ENCODE data around the gene SMTNL1.
"Not testable (repeated sequence)": the region's sequence is repeated elsewhere in the genome, so short reads cannot be mapped to it uniquely, and the experiment has no call there.

Gene SMTNL1

DNA sequence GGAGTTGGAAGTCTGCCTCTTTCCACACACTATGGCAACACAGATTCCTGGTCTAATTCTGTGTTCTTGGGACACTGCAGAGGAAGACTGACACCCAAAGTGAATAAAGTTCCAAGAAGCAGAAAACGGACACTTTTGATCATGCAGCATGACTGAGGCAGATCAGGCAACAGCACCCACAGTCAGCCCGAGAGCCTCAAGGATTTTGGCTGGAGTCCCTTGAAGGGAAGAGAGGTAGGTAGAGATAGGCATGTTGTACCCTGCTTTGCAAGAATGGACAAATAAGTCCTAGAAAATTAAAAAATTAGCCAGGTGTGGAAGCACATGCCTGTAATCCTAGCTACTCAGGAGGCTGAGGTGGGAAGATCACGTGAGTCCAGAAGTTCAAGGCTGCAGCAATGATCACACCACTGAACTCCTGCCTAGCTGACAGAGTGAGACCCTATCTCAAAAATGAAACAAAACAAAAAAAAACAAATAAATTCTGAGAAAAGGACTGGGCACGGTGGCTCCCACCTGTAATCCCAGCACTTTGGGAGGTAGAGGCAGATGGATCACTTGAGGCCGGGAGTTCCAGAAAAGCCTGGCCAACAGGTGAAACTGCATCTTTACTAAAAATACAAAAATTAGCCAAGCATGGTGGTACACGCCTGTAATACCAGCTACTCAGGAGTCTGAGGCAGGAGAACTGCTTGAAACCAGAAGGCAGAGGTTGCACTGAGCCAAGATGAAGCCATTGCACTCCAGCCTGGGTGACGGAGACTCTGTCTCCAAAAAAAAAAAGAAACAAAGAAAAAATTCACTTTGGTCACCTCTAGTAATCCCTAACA is 28.8 kb upstream of the SMTNL1 start:
- DNase-seq (ENCODE audit: low read depth), result no peak

DNA sequence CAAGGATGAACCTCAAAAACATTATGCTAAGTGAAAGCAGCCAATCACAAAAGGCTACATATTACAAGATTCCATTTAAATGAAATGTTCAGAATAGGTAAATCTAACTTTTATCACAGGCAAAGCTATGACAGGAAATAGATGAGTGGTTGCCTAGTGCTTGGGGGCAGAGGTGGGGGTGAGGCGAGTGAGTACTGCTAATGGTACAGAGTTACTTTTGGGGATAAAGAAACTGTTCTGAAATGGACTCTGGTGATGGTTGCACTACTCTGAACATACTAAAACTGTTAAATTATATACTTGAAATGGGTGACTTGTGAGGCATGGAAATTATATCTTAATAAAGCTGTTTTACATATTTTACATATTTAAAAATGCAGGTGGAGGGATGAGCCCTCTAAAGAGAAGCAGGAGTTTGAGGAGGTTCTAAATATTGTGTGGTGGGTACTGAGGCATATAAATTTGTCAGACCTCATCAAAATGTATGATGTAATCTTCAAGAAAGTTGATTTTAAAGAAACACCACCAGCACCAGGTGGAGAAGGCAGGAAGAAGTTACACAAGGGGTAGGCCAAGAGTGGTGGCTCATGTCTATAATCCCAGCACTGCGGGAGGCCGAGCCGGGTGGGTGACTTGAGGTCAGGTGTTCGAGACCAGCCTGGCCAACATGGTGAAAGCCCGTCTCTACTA is 25.5 kb upstream of the SMTNL1 start:
- DNase-seq (ENCODE audit: low read depth), result no peak

DNA sequence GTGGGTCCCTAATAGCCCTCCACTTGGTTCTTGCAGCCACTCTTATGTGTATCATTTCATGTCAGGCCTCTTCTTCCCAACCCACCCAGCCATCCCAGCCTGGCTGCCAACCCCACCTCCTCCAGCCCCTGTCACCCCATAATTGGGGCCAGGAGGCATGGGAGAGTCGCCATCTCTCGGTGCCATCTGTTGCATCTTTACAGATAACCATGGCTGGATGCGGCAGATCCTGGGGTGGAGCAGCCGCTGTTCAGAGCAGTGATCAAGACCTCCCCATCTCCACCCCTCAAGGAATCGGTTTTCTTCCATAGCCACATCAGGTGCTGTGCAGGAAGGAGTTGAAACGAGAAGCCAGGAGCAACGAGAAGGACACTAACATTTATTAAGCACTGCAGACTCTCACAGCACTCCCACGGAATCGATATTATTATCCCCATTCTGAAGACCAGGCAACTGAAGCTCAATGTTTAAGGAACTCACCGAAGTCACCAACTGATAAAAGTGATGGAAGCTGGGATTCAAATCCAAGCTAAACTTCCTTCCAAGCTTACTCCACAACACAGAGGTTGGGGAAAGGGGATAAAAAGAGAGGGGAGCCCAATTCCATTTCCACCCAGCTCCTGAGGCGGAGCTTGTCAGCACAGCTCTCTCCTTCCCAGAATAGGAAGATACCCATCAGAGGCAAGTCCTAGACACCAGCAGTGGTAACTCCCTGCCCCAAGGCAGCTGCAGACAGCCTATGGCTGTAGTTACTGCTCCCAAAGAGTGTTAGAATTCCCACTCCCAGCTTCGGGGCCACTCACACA is 24.5 kb upstream of the SMTNL1 start:
- no peak for DNase-seq (ENCODE audit: low read depth)

DNA sequence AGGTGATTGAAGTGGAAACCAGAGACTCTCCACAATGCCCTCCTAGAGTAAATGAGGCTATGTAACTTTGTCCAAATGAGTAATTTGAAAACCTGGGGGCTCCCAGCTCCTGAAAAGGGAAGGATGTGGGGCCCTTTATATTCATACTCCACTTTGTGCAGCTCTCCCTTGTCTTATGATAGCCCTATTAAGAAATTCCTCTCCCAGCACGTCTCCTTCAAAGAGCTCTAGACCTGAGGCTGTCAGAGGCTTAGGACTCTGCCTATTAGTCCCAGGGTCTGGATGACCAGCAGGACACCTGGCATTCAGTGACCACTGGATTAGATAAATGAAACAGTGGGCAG is 24.0 kb upstream of the SMTNL1 start:
- no peak for DNase-seq (ENCODE audit: low read depth)

DNA sequence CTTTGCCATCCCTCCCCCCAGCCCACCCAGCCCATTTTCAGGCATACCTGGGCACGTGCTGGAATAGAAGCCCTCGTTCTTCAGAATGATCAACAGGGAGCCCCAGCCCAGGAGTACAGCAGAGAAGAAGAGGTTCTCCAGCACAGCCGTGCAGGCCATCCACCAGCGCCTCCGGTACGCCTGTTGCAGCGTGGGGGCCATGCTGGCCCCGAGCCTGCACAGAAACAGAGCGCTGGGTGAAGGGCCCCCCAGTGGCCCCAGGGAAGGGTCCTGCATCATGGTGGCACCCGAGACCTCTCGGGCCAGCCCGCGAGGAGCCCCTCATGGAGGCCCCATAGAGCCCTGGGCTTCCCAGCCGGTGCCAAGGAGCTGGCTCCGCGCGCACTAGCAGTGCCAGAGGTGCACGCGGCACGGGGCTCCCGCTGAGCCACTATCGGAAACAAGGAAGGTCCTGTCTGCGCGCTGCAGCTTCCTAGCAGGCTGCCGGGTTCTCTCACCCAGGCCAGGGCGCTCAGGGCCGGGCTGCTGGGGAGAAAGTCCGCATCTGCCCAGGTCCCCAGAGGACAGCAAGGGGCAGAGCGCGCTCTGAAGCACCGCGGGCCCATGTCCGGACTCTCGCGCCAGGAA is 23.4 kb upstream of the SMTNL1 start:
- DNase-seq (ENCODE audit: low read depth), result no peak

DNA sequence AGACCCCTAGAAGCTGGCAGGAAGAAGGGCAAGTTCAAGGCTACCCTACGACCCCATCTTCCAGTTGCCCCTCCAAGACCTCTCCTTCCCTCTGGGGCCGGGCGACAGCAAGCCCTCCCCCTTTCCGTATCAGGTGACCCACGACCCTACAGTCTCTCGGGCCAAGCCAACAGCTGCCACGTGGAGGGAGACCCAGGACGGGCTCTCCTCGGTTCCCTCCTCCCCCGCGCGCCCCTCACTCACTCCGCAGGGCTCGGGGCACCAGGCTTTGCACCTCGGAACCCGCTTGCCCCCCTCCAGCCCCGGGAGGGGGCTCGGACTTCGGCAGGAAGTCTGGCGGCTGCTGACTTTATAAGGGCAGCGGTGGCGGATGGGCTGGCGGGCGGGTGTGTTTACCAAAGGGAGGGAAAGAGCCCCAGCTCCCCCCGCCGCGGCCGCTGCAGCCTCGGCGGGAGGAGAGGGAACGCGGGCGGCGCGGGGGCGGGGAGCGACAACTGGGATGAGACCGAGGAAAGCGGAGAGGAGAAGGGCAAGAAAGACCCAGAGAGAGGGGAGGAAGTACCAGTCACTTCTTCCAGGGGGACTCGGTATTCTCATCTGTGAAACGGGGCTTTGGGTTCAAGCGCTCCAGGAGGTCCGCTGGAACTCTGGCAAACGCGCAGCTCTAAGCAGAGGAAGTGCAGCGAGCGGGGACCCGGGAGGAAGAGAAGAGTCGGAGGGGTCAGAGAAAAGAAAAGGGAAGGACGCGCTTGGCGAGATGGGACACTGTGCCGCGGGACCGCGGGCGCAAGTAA is 22.7 kb upstream of the SMTNL1 start:
- no peak for DNase-seq (ENCODE audit: low read depth)

DNA sequence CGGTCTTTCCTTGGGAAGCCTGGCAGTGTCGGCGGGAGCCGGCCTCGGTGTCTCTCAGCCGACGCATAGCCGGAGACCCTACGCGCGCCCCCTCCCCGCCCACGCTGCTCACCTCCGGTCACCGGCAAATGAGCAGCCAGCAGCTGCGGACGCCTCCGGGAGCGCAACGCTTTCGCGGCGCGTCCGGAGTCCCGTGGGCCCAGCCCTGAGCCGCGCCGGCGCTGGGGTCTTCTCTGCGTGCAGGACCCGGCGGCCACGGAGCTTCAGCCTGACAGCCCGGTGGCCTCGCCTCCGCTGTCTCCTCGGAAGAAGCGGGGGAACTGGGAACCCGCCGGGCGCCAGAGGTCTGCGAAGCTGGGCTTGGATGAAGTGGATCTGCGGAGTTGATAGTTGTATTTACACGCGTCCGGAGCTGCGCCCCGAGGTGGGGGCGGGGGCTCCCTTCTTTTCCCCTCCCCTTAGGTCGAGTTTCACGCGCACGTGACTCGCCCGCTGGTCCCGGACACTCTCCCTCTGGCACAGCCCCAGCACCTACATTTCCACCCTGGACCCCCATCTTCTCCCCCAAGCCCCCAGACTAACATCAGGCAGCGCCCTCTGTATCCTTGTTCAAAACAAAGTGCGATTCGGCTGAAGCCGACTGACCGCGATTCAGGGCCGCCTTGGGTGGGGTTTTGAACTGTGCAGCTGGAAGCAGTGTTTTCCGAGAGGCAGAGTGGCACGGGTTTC is 21.9 kb upstream of the SMTNL1 start, which contains the start of gene SLC43A1:
SLC43A1 (minus strand) TSS at position 371 of the 729 bp plus-strand sequence. CDS start 1,591 bp downstream, outside the sequence.
- no peak for DNase-seq (ENCODE audit: low read depth)

DNA sequence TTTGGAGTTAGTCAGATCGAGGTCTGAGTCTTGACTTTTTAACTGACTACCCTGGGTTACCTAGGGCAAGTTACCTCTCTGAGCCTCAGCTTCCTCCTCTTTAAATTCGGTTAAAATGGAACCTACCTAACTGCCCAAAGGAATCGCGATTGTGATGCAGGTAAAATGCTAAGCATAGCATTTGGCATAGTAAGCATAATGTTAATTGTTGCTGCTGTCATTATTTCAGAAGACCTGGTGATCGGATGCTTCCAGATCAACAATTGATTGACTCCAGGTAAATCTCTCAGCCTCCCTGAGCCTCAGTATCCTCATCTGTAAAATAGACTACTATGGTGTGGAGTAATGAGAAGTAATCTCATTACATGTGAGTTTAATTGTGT is 21.3 kb upstream of the SMTNL1 start:
- no peak for DNase-seq (ENCODE audit: low read depth)

DNA sequence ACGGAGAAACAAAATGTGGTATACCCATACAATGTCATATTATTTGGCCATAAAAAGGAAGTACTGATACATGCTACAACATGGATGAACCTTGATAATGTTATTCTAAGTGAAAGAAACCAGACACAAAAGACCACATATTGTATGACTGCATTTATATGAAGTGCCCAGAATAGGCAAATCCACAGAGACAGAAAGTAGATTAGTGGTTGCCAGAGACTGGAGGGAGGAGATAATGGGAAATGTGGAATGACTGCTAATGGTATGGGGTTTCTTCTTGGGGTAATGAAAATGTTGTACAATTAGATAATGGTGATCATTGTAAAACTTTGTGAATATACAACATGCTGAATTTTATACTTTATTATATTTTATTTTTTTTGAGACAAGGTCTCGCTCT is 16.3 kb upstream of the SMTNL1 start:
- DNase-seq (ENCODE audit: low read depth), result no peak

DNA sequence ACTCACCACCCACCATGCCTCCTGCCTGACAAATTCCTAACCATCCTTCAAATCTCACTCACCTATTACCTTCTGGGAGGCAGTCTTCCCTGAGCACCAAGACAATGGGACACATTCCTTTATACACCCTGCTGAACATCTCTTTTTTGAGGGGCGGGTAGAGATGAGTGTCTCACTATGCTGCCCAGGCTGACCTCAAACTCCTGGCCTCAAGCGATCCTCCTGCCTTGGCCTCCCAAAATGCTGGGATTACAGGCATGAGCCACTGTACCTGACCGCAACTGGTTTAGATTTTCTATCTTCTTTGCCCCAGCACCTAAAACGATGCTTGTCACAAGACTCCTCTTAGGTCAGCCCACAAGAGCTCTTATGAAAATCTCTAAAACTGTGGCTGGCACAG is 14.0 kb upstream of the SMTNL1 start:
- DNase-seq (ENCODE audit: low read depth), result no peak

DNA sequence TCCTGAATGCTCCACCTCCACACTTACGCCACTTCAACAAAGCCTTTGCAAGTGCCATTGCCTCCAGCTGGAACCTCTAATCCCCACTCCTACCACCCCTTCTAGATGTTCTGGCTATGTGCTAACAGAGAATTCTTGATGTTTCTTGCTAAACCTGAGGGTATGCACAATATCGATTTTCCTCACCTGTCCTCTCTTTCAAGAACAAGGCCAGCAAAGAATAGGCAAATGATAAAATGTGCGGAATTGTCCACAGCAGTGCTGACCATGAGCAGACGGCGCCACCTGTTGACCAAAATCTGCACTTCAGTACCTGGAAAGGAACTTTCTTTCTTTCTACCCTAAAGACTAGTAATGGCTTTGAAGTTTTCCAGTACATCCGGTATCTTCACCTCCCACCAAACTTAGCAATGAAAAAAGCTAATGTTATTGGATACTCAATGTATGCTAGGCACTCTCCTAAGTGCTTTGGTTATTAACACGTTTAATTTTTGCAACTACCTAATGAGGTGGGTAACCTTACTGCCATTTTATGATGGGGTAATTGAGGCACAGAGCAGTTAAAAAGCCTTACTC is 10.3 kb upstream of the SMTNL1 start:
- peak; percentile 45 for DNase-seq (ENCODE audit: low read depth)

DNA sequence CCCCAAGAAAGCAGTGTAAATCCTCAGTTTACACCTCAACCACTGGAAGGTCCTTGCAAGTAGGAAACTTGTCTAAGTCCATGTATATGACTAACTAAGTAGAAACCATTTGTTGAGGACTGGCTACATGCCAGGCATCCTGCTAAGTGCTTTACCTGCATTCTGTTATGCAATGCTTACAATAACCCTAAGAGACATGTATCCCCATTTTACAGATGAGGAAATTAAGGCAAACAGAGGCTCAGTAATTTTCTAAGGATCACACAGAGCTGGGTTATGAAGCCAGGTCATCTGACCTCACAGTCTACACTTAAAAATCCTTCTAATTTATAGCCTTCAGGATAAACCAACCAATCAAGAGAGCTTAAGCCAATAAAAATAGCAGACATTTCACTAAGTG is 8.4 kb upstream of the SMTNL1 start:
- no peak for DNase-seq (ENCODE audit: low read depth)

DNA sequence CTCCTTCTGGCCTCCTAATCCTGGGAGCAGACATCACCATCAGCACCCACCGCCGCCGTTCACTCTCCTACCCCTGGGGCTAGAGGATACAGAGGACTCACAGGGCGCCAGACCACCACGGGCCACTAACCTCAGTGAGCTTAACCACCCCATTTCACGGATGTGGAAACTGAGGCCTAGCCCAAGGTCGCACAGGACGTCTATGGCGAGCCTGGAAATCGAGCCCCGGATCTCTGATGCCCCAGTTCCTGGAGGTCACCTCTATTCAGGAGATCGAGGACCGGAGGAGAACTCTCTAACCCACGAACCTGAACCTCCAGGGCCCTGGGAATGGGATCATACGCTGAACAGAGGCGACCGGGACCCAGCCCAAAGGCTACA is 7.2 kb upstream of the SMTNL1 start:
- DNase-seq (ENCODE audit: low read depth), result no peak

DNA sequence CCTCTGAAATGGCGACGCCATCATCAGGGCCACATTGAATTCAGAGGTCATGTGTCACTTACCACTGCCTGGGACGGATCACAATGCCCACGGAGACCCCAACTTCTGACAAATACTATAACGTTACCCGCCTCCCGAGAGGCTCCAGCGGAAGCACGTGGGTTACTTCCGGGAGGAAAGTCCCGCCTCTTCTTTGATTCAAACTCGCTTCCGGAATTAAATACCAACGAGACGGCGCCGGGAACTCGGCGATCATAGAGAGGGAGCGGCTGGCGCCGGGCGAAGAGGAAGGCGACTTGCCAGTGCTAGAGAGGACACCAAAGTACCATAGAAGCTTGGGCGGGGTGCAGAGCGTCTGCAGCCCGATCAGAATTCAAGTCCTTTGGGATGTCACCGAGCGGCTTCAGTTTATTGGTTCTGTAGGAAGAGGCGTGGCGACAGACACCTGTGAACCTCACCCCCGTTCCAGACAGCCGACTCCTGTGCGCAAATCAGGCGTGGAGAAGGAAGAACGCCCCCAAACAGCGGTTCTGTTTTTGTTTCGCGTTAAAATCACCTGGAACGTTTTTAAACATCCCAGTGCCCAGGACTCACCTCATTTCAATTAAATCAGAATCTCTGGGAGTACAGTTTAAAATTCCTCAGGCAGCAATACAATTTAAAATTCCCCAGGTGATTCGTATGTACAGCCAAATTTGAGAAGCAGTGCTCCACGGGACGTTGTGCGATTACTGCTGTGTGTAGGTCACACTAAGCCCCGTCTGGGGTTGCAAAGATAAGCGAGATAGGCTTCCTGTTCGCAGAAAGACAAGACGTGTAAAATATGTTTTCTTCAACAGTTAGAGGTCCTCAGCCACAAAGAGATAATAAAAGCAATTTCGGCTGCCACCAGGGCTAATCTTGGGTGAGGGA is 6.5 kb upstream of the SMTNL1 start, which contains the start of gene TIMM10:
TIMM10 (minus strand) TSS at position 159 of the 912 bp plus-strand sequence. CDS start 565 bp downstream, outside the sequence.
- DNase-seq (ENCODE audit: low read depth), result peak; percentile 93

DNA sequence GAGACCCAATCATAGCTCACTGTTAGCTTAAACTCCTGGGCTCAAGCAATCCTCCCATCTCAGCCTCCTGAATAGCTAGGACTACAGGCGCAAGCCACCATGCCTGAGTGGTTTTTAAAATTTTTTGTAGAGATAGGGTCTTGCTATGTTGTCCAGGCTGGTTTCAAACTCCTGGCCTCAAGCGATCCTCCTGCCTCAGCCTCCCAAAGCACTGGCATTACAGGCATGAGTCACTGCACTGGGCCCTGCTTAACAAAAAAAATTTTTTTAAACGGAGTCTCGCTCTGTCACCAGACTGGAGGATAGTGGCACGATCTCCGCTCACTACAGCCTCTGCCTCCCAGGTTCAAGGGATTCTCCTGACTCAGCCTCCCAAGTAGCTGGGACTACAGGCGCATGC is 2.9 kb upstream of the SMTNL1 start:
- not testable (repeated sequence) for DNase-seq (ENCODE audit: low read depth)

DNA sequence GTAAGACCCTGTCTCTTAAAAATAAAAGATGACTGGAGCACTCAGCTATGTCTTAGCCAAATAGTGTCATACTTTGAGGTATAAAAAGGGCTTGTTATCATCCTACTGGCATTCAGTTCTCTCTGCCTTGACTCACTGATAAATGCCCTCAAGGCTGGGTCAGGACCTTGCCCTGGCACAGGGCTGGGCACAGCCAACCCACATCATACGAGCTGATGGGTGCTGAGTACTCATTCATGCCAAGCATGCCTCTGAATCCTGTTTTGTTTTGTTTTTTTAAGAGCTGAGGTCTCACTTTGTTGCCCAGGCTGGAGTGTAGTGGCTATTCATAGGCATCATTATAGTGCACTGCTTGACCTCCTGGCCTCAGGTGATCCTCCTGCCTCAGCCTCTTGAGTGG is 1.9 kb downstream of the SMTNL1 start:
- no peak for DNase-seq (ENCODE audit: low read depth)

DNA sequence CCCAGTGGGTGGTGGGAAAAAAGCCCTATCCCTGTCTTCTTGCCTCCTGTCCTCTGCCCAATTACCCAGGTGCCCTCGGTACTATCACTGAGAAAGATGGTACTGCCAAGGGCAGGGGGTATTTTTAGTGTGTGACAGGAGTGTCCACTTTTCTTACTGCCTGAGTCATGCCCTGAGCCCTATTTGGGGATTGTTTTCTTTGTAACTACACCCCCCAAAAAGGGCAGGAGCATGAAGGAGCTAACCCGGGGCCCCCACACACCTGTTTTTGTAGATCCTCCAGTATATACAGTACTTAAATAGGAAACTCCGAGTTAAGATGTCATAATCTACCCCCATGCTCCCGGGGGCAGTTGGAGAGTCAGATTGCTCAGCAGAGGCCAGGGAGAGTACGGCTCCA is 3.8 kb downstream of the SMTNL1 start:
- DNase-seq (ENCODE audit: low read depth), result no peak

DNA sequence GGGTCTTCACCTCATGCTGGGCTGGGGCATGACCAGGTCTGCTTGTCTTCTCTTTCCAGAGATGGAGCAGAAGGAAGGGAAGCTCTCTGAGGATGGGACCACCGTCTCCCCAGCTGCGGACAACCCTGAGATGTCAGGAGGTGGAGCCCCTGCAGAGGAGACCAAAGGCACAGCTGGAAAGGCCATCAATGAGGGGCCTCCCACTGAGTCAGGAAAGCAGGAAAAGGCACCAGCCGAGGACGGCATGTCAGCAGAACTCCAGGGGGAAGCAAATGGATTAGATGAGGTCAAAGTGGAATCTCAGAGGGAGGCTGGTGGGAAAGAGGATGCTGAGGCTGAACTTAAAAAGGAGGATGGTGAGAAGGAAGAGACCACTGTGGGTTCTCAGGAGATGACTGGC is 5.2 kb downstream of the SMTNL1 start:
- no peak for DNase-seq (ENCODE audit: low read depth)

DNA sequence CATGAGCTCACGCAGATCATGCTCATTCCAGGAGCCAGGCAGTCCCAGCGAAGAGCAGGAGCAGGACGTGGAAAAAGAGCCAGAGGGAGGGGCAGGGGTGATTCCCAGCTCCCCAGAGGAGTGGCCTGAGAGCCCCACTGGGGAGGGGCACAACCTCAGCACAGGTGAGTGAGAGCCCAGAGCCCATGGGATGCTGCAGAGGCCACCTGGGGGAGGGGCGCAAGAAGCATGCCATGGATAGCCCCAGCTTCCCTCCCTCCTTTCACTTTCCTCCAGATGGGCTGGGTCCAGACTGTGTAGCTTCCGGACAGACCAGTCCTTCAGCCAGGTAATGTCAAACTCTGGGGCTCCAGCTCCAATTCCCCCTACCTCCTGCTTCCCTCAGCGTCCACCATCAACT is 6.2 kb downstream of the SMTNL1 start:
- no peak for DNase-seq (ENCODE audit: low read depth)

Measured in fibroblast of the conjunctiva (primary cell).